GM18508 (cell line): ENCODE measurements around the gene TFF3.

Experiments
- ATAC-seq: cut with Tn5 transposase; IDR thresholded peaks from one replicate; pipeline ENCODE4 v1.9.1; 2021; ENCODE audit warnings: moderate number of reproducible peaks; ENCODE audit not compliant: insufficient read depth, unreplicated experiment

The TFF3 gene

DNA sequence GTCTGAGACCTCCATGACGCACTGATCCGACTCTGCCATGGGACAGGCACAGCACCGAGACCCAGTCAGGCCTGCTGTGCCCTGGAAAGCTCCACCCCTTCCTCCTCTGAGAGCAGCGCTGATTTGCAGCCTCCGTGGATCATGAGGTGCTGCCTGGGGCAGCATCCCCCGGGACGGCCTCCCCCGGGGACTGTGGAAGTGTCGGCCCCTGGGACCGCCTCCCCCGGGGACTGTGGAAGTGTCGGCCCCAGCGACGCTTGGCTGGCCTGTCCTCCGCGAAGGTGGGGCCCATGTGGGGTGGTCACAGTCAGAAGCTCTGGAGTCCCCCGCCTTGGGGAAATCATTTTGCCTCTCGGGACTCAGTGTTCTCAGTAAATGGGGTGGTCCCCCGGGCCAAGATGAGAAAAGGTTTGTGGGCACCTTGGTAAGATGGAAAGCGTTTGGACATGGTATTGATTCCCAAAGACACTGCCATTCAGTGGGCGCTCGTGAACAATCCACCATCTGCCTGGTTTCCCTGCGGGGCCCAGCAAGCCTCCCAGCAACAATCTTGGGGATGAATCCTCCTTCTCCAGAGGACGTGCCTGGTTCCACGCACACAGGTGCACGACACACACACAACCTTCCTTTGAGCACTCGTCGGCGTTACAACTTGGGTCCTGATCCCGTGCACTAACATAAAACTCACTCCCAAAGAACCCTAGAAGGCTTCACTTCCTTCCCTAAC is 32.6 kb upstream of the TFF3 start:
- no peak for ATAC-seq

DNA sequence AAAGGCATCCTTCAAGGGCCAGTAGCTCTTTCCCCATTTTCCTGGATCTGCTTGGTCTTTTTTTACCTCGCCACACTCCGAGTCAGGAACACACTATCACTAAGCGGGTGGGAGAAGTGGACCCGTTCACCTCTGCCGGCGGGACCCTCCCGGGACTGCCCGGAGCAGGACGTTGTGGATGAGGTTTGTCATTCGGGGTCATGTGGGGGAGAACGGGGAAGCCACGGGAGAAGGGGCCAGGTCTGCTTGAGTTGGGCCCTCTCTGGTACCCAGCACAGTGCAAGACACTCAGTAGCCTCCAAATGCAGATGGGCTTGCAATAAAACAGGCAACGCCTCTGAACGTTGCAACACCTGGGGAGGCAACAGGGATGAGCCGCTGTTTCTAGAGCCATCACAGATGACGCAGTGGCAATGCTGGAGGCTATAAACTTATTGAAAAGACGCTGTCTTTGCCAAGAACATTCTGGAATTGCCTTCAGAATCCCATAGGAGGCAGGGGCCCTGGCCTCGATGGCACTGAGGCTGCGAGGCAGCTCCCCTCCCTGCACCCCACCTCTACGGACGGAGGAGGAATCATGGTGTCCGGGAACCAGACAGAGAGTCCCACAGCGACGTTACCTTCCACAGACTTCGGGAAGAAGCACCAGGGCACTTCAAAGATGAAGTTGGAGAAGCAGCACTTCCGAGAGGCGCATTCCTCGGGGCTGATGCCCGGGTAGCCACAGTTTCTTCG is 31.8 kb upstream of the TFF3 start:
- ATAC-seq: no peak

DNA sequence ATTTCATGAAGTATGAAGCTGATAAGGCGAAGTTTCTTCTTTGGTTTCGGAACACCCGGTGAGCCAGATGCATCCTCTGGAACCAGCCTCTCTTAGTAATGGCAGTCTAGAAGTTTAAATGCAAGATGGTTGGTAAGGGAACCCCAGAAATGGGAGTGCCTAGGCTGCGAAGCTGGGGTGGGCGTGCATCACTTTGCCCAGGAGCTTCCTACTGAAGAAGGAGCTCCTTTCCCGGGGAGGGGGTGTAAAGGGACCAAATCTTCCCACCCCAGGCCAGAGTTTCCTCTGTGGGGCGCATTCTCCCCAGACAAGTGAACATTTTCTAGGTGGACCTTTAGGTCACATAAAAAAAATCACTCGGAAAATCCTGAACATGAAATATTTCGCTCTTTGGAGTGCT is 31.2 kb upstream of the TFF3 start:
- ATAC-seq: no peak

DNA sequence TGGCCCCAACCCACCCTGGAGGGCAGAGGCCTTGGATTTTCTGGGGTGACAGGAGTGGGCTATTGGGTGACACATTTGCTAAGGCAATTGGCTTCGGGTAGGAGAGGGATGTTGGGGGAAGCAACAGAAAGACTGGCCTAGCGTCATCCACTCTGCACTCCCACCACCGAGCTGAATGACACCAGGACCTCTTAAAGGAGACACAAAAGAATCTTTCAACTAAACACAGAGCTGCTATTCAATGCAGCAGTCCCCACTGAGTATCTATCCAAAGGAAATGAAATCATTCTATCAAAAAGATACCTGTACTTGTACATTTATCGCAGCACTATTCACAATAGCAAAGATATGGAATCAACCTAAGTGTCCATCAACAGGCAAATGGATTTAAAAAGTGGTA is 29.4 kb upstream of the TFF3 start:
- ATAC-seq: no peak

DNA sequence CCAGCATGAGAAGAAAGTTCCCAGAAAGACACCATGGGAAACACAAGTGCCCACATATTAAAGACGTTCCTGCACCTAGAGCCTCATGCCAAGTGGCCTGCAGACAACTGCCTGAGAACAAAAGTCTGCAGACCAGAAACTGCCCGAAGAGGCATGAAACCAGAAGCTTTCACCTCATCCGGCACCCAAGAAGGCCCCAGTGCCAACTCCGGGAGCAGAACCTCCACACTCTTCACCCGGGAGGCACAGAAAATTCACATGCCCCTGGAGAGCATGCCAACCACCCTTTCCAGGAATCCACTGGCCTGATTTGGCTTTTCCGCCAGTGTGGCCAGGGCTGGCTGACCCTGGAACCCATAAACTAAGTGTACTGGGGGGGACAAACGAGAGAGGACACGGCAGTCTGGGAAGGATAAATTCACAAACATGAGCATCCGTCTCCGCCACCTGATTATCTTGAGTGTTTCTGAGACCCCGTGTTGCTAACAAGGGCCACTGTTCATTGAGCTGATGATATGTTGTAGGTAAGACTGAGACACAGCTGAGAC is 28.8 kb upstream of the TFF3 start:
- no peak for ATAC-seq

DNA sequence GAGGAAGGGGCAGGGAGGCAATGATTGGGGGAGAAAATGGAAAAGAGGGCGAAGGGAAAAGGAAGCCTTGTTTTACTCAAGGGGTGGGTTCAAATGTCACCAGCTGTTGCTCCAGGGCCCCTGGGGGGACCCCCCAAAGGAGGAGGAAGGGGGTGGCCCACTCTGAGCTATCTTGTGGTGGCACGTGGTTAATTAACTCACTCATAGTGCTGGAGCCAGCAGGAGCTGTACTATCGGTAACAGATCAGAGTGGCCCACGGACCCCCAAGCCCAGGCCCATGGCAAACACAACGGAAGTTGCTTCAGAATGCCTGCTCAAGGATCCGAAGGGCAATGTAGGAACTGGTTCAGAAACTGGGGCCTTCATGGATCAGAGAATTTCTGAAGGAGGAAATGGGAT is 28.3 kb upstream of the TFF3 start:
- no peak for ATAC-seq

DNA sequence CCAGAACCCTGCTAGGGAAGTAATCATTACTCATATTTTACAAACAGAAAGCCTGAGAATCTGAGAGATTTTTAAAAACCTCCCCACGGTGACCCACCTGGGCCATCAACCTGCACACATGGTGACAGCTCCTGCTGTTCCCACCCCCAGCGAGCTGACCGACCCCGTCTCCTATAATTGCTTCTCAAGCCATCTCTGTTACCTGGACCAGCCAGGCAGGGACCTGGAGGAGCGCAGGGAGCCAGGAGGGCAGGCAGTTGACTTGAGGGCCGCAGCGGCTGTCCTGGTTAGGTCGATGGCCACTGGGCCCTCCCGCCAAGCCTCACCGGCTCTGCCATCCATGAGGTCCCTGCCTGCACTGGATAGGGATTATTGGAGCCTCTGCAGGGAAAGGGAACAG is 27.9 kb upstream of the TFF3 start:
- ATAC-seq: no peak

DNA sequence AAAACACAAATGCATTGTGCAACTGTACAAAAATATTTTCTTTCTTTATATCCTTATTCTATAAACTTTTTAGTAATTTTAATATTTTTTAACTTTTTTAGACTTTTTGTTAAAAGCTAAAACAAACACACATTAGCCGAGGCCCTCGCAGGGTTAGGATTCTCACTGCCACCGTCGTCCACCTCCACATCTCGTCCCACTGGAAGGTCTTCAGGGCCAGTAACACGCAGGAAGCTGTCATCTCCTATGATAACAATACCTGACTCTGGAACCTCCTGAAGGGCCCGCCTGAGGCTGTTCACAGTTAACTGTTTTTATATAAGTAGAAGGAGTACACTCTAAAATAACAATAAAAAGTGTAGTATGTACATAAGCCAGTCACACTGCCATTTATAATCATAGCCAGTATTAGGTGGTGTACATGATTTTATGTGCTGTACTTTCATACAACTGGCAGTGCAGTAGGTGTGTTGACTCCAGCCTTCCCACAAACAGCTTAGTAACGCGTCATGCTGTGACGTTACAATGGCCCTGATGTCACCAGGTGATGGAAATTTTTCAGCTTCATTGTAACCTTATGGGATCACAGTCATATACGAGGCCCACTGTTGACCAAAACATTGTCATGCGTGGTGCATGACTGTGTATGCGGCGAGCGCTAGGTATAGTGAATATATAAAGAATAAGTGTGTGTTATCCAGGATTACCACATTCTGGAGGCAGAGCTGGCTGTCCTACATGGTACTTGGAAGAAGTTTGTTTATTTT is 26.8 kb upstream of the TFF3 start:
- no peak for ATAC-seq

DNA sequence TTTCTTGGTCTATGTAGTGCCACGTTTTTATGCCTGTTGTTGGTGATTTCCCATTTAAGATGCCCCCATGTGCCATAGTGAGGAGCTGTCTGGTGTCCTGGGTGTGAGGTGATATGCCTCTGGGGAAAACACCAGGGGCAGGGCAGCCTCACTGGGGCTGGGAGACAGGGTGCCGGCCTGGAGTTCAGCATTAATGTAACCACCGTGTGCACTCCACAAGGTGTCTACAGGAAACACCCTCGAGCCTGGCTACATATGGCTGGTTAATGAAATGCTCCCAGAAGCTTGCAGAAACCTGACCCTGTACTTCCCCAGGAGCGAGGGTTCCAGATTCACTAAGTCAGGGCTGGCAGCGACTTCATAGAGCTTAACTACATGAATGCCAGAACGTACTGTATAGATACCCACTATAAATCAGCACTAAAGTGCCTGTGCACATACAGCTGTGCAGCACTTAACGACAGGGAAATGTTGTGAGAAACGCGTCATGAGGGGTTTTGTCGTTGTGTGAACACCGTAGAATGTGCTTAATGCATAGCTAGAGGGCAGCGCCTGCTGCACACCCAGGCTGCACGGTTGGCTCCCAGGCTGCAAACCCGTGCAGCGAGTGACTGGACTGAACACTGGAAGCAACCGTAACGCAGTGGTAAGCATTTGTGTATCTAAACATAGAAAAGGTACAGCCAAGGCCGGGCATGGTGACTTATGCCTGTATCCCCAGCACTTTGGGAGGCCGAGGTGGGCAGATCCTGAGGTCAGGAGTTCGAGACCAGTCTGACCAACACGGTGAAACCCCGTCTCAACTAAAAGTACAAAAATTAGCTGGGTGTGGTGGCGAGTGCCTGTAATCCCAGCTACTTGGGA is 25.2 kb upstream of the TFF3 start:
- ATAC-seq: no peak

DNA sequence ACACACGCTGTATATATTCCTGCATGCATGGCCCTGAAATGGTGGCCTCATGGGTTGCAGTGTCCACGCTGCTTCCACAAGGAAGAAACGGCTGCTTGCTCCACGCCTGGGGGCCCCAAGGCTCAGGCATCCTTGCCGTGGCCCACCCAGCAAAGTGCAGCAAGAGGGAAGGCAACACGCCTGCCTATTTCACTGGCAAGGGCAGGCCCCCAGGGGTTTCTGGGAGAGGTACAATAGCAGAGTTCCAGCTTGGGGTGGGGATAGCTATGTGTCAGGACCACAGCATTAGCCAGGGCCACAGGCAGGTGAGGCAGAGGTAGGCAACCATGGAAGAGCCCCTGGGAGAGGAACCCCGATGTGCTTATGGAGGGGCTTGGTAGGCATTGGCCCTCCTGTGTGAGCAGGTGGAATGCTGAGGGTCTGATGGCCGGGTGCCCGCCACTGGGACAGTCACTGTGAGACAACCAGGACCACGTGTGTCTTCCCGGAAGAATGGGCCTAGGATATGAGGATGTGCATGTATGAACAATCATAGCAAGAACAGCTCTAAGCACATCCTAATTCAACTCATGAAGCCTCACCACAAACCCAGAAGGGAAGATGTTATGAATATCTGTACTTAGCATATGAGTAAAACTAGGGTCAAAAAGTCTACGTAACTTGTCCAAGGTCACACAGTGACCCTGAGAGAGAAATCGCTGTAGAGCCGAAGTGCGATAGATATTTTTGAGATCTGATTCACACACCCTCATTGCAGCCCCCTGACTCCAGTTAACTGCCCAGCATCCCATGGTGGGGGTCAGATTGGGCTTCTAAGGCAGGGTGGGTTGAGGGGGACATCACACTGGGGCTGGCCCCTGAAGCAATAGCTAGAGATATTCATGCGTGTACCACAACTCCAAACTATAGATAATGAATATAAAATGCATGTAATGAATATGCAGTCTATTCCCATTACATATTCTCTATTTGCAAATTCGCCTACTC is 23.8 kb upstream of the TFF3 start:
- ATAC-seq: no peak

DNA sequence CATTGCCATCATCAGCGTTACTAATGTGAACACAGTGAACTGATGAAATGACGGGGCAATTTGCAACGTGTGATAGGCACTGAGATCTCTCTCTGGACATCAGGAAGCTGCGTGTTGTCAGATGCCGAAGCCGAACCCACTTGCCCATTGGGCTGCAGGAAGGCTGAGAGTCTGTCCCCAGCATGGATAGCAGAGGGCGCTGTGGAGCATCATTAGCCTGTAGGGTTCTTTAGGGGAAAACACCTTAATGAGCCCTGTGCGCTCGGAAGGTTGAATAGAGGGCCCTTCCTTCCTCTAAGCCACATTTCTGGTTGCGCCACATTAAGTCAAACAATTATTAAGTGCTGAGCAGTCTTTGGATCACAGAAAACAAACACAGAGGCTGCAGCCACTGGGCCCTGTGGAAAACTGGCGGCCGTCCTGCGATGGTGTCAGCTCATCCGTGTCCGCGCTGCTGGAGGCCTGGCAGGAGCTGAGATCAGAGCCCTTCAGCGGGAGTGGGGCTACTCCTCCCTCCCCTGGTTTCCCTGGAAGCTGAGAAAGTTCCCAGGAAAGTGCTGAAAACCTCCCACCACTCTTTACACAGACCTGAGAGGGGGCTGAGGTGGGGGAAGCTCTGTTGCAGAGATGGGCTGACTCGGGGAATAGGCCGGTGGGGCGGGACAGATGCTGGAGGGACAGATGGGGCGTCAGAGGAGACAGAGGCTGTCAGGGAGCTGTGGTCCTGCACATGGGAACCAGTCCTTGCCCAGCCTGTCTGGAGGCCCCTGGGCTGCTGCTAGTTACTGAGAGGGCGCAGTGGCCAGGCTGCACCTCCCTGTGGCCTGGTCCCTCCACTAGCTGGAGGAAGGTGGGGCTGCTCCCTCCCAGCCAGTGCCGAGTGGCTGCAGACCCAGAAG is 22.9 kb upstream of the TFF3 start:
- no peak for ATAC-seq

DNA sequence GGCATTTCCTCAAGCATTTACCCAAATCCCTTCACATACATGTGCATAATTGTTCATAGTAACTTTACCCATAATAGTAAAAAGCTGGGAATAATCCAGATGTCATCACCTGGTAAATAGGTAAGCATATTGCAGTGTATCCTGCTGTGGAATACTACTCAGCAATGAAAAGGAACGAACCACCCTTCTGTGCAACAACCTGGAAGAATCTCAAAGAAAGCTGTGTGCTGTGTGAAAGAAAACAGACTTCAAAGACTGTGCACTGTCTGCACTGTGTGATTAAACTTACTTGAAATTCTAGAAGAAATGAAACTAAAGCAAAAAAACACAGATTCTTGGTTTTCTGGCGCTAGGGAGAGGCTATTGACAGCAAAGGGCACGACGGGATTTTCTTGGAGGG is 22.1 kb upstream of the TFF3 start:
- no peak for ATAC-seq

DNA sequence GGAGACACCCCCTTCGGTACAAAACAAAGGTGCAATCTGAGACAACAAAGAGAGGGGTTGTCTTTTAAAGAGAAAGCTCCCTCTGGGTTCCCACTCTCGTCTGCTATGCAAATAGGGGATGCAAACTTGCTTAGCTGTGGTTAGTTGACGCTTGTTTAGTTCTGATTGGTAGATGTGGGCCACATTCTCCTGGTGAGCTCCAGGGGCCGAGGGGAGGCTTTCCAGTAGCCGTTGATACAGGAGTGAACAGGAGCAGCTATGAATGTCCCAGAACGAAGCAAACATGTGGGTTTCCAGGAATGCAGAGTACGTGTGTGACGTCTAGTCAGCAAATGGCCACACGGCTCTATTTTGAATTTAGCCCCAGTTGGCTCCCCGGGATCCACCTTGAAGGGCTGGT is 20.8 kb upstream of the TFF3 start:
- no peak for ATAC-seq

DNA sequence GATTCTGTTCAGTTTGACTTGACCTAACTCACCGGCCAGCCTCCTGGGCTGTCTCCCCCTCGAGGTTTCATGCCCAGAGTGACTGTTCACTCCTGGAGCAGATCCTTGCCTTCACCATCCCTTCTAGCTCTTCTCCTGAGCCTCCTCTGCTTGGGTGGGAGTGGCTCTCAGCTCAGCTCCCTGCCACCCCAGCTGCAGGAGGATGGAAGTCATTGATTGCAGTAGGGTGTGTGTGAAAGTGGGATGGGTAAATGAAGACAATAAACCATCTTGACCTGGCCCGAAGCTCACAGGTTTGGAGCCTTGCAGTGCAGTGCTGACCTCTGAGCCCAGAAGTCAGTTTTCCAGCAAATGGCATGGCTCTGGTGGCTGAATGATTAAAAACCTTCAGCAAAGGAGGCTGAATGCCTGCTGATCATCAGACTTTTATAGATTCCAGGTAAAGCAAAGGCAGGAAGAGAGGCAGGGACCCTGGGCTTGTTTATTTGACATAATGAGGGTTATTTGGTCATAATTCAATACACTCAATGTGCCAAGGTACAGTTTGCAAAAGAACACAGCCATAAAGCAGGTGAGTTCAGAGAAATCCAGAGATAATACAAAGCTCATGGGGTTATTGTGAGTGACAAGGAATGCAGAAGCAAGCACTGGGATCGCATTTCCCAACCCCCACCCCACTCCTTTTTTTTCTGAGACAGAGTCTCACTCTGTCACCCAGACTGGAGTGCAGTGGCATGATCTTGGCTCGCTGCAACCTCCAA is 17.5 kb upstream of the TFF3 start:
- no peak for ATAC-seq

DNA sequence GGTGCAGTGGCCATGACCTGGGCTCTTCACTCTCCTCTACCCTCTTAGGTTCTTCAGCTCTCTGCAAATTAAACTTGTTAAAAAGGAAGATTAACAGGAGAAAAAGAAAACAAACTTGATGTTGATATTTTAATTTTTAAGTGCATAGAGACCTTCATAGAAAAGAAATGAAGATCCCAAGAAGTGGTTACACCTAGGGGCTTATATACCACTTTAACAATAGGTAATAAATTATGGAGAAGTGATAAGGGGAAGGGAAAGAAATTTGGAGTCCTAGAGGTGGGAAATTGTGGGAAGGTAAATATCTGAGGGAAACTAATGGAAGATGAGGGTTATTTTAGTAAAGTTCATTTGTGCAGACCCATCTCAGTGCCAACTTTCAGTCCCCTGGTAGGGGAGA is 16.5 kb upstream of the TFF3 start:
- ATAC-seq: no peak

DNA sequence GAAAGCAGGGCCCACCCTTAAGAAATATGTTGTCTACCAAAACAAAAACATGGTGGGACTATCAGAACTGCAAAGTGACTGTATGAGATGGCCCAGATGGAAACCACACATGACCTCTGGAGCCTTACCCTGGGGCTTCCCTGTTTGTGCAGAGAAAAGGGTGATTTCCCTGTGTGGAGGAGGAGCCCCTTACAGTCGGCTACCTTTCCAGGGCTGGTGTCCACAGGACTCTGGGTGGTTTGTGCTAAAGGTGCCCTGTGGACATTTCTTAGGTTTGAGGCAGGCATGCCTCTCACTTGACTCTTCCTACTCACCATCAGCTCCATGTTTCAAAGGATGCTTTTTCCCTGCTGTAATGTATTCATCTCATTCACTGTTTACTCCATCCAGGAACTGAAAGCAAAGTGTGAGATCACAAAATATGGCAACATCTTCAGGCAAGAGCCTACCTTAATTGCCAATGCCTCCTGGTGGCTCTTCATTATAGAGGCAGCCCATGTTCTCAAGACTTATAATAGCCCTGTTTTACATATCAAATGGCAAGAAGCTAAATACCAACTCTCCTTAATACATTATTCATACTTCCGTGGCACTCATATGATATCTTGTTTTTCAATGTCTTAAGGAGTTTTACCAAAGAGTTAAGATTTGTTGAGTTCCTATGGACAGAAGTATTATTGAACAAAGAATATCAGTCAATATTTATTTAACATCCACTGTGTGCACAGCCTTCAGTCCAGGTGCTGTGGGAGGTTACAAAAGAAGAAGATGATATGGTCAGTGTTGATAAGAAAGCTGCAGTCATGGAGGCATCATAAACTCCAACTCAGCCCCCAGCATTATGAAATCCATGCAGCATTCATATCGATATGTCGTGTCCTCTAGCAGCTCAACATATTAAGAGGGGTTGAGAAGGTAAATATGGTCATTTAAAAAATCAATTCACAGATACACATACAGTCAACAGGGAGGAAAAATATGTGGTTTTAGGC is 15.5 kb upstream of the TFF3 start:
- ATAC-seq: no peak
